Left ventricle myocardium inferior (tissue), 1 donor: ENCODE results near the gene LAPTM5. TPM values are rescaled to one million over a fixed set of nuclear protein-coding genes. Genes with fewer than 3 reads are reported as not detected.

ENCODE experiments used
- DNase-seq: peaks from one replicate; pipeline ENCODE4 v3.0.0-alpha.2; 2020
- H3K27ac ChIP-seq: fragments of 200-600 bp; replicated peaks from 2 replicates; pipeline ENCODE4 v1.8.0; 2021
- H3K27me3 ChIP-seq: fragments of 200-600 bp; 2 replicates; pipeline ENCODE4 v1.8.0; 2021; ENCODE audit warnings: low read depth
- H3K36me3 ChIP-seq: fragments of 200-600 bp; 2 replicates; pipeline ENCODE4 v1.8.0; 2021
- H3K4me1 ChIP-seq: fragments of 200-600 bp; 2 replicates; pipeline ENCODE4 v1.8.0; 2021
- H3K4me3 ChIP-seq: fragments of 200-600 bp; 2 replicates; pipeline ENCODE4 v1.8.0; 2021; ENCODE audit warnings: mild to moderate bottlenecking, moderate library complexity
- H3K9me3 ChIP-seq: fragments of 200-600 bp; replicated peaks from 2 replicates; pipeline ENCODE4 v1.8.0; 2021
- intact Hi-C: fragments of 100-400 bp; cut with micrococcal nuclease; formaldehyde crosslinking; loops from one replicate; pipeline ENCODE4 v1.11.0; 2022
- total RNA-seq: library from RNA; stranded (reverse); fragmentation: NEBNext Ultra II Directional; extraction: Animal tissue kit (Norgen Biotek cat#: 25700); gene quantifications from one replicate; pipeline ENCODE4 v1.2.1, GENCODE V29; 2021
- TF ChIP-seq, protein P1 (sequence below): fragments of 200-600 bp; IDR thresholded peaks from 2 replicates; pipeline ENCODE4 v1.8.0; 2021; ENCODE audit warnings: antibody characterized with exemption, mild to moderate bottlenecking, borderline replicate concordance
- donor health status: DM: no; HTN: yes; CAD: no; lungs with severe emphysema.

Gene LAPTM5
- total RNA-seq, 1 donor from 2014 or later, result 18.8 TPM

DNA sequence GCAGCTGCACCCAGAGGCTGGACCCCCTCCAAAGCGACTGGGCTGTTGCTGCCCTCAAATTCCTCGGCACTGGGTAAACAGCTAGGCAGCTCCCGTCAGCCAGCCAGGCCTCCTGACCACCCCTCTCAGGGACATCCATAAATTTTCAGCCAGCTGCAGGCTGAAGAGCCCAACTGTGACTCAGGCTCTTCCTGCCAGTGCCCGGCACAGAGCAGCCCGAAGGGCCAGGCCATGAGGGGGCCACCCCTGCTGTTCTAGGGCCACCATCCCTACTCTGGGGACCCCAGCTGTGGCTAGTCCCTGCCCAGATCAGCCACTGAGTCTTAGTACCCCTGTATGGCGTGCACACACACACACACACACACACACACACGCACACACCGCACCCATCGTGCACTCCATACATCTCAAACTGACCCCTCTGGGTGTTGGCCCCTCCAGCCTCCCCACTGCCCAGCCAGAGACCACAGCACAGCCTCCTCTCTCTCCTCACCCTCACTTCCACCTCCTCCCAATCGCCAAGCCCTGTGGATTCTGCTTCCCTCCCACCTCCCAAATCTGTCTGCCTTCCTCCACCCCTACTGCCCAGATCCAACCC lies 6.2 kb upstream of the LAPTM5 start:
- no peak overlapping the region for H3K4me3 ChIP-seq
- H3K27me3 ChIP-seq, result no peaks in the 10 kb centered on the region
- no peaks in the 10 kb centered on the region for H3K9me3 ChIP-seq
- TF ChIP-seq, protein P1, sequence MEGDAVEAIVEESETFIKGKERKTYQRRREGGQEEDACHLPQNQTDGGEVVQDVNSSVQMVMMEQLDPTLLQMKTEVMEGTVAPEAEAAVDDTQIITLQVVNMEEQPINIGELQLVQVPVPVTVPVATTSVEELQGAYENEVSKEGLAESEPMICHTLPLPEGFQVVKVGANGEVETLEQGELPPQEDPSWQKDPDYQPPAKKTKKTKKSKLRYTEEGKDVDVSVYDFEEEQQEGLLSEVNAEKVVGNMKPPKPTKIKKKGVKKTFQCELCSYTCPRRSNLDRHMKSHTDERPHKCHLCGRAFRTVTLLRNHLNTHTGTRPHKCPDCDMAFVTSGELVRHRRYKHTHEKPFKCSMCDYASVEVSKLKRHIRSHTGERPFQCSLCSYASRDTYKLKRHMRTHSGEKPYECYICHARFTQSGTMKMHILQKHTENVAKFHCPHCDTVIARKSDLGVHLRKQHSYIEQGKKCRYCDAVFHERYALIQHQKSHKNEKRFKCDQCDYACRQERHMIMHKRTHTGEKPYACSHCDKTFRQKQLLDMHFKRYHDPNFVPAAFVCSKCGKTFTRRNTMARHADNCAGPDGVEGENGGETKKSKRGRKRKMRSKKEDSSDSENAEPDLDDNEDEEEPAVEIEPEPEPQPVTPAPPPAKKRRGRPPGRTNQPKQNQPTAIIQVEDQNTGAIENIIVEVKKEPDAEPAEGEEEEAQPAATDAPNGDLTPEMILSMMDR, result no peak
- DNase-seq, result no peak
- peaks cover 20% of the 10 kb centered on the region for H3K4me1 ChIP-seq
- H3K36me3 ChIP-seq, result no peaks in the 10 kb centered on the region
- intact Hi-C loops, result no loop called here
- no peak overlapping the region for H3K27ac ChIP-seq

DNA sequence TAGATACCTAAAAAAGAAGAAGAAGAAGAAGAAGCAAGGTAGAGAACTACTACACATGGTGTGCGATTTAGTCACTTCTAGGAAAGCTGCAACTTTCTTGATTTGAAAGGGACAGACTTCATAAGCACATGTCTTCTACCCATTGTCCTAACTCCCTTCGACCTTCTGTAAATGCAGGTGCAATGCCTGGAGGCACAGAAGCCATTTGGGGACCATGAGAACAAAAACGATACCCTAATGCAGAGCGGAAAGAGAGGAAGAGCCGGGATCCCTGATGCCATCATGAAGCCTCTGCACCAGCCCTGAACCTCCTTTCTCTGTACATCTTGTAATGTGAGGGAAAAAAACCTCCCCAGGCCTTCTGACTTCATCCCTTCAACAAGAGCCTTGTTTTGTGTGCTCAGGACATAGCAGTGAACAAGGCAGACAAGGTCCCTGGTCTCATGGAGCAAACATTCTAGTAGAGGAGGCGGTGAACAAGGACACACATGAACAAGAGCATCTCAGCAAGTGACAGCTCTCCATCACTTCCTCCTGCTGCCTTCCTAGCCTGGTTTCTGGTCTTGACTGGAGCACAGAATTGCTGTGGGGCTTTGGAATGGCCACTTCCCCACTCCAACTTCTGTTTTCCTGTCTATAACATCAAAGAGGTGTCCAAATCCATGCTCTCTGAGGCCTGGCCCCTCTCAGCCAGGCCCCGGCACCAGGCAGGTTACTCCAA lies 5.5 kb upstream of the LAPTM5 start:
- intact Hi-C loops, result no loop called here
- no peak overlapping the region for H3K27ac ChIP-seq

DNA sequence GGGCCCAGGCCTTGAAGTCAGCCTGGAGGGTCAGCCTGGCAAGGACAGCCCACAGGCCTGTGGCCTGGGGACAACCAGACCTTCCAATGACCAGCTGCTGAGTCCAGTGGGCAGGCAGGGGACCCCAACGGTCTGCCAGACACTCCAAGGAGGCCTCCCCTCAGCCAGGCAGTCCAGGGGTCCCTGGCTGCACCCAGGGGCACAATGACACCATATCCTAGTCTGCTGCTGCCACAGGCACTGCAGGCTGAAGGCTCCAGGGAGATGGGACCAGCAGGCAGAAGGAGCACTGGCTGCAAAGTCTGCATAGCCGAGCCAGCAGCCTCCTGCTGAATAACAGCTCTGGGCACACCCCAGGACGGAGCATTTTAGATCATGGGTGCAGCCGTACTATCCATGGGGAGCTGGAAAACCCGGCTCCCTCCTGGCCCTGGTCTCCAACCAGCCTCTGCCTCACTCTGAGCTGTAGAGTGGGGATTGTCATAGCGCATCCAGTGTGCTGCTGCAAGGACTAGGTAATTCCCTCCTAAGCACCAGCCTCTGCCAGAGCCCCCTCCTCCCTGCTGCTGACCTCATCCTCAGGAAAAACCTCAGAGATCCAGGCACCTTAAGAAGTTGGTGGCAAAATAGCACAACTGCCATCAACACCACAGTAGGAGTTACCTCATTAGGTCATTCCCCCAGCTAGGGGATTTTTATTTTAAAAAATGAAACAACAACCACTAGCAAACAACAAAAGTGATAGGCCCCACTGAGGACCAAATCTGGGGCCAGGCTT lies 4.8 kb upstream of the LAPTM5 start:
- no peaks in the 10 kb centered on the region for H3K36me3 ChIP-seq
- no peaks in the 10 kb centered on the region for H3K9me3 ChIP-seq
- TF ChIP-seq, protein P1, result no peak
- no peak for DNase-seq
- intact Hi-C loops, result no loop called here
- H3K4me1 ChIP-seq, result peaks cover 30% of the 10 kb centered on the region
- H3K4me3 ChIP-seq, result no peak overlapping the region
- no peak overlapping the region for H3K27ac ChIP-seq
- H3K27me3 ChIP-seq, result no peaks in the 10 kb centered on the region

More for the DNA sequence above, 5.5 kb upstream of the LAPTM5 start:
- TF ChIP-seq, protein P1, result no peak
- DNase-seq, result no peak
- Histone ChIP-seq H3K27me3 (no peaks in the 10 kb centered on the region), H3K4me1 (peaks cover 22% of the 10 kb centered on the region), H3K36me3 (no peaks in the 10 kb centered on the region), H3K4me3 (no peak overlapping the region), H3K9me3 (no peaks in the 10 kb centered on the region)

DNA sequence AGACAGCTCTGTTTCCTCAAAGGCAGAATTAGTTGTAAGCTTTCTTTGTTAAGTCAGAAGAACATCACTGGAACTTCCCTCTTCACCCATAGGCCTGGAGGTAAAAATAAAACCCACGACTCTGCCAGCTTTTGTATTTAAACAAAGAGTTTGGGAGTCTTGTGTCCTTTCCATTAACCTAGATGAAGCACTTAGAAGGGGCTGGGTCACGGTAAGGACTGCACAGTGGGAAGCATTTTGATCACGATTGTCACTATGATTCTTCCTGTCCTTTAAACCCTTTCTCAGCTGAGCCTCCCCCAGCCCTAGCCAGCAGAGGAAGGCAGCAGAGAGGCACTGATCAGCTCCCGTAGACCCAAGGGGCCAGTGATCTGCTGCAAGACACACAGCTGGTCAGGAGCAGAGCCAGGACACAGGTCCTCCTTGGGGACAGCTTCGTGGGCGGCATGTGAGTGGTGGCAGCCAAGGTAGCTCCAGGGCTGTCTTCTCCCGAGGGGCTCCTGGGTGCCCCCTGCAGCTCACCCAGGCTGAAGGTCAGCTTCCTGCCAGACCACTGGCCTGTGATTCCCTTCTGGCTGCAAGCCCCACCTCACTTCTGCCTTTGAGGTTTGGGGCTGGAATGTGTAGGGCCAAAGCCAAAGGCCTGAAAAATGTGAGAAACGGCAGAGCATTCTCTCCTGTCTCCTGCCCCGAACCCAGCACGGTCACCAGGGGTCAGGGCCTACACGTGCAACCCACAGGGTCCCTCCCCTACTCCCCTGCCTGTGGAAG lies 4.0 kb upstream of the LAPTM5 start:
- no peaks in the 10 kb centered on the region for H3K9me3 ChIP-seq
- no peak overlapping the region for H3K4me3 ChIP-seq
- TF ChIP-seq, protein P1, result no peak
- H3K27me3 ChIP-seq, result no peaks in the 10 kb centered on the region
- no peaks in the 10 kb centered on the region for H3K36me3 ChIP-seq
- H3K27ac ChIP-seq, result no peak overlapping the region
- DNase-seq, result no peak
- peaks cover 37% of the 10 kb centered on the region for H3K4me1 ChIP-seq
- intact Hi-C loops, result no loop called here

DNA sequence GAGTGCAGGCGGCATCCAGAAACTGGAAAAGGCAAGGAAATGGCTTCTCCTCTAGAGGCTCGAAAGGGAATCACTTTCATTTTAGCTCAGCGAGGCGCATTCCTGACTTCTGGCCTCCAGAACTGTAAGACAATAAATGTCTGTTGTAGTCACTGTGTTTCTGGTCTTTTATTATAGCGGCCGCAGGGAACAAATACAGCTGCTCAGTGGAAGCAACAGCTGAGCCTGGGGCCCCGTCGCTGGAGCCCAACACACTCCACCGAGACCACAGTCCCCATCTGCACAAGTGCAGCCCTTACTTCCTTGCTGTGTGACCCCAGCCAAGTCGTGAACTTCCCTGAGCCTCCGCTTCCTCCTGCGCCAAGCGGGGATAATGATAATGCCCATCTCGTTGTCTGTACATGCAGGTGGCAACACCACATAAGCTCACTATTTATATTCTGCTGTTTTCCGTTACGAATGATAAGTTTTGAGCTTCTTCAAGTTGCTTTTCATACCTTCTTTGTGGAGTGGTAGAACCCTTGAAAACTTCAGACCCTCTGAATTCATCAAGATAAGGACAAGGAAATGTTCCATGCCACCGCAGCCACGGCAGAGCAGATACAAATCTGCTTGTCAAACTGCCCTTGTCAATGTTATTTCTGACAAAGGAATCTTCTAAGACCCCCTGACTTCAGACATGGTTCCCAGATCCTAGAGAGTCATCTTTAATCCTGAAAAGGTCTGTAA lies 3.2 kb upstream of the LAPTM5 start:
- H3K9me3 ChIP-seq, result no peaks in the 10 kb centered on the region
- DNase-seq, result no peak

More for the DNA sequence above, 3.2 kb upstream of the LAPTM5 start:
- Histone ChIP-seq H3K27me3 (no peaks in the 10 kb centered on the region), H3K4me3 (no peak overlapping the region), H3K36me3 (no peaks in the 10 kb centered on the region), H3K4me1 (peaks cover 40% of the 10 kb centered on the region), H3K27ac (no peak overlapping the region)
- TF ChIP-seq, protein P1, result no peak
- intact Hi-C loops, result no loop called here
